ENCODE results near the gene ZNF618. TPM values are rescaled to one million over a fixed set of nuclear protein-coding genes. Genes with fewer than 3 reads are reported as not detected.

ZNF618 gene
- total and polyA plus RNA-seq, 2 experiments from 2014 or later: 12.1 to 22.1 TPM

GRCh38 chr9:113895526-113895925 is 19.4 kb downstream of the ZNF618 start:
- Histone ChIP-seq H3K79me2 (replicated peaks; ENCODE audit: insufficient read depth) (peaks cover 80% of the 10 kb centered on the region), H3F3A (replicated peaks; ENCODE audit: low read depth) (no peaks in the 10 kb centered on the region), H3K4me3 (no peak overlapping the region), H3K27ac (ENCODE audit: low read depth) (no peak overlapping the region), H4K20me1 (replicated peaks; ENCODE audit: insufficient read depth) (peaks cover 12% of the 10 kb centered on the region), H3K4me2 (no peak overlapping the region), H3K4me1 (ENCODE audit: insufficient read depth) (no peaks in the 10 kb centered on the region), H3K9me2 (ENCODE audit: insufficient read depth) (no peaks in the 10 kb centered on the region), H3K27me3 (ENCODE audit: insufficient read depth) (no peaks in the 10 kb centered on the region), H3K36me3 (ENCODE audit: insufficient read depth) (no peaks in the 10 kb centered on the region), H2AFZ (no peak overlapping the region)
- TF ChIP-seq POLR2AphosphoS5 (IDR thresholded peaks at IDR 0.05; ENCODE audit: low read depth): no peak
- H3K27me3 Mint-ChIP-seq (ENCODE audit: insufficient read depth, low read depth, poor library complexity): peaks cover 2% of the 10 kb centered on the region
- DNase-seq (ENCODE audit: low spot score) (no peak), ATAC-seq (no peak)
- no peak overlapping the region for H3K27ac Mint-ChIP-seq
- peaks cover 3% of the 10 kb centered on the region; the same call in 2 of the 3 replicates for H3K9me3 Mint-ChIP-seq
- peaks cover 22% of the 10 kb centered on the region; the same call in 2 of the 3 replicates for H3K36me3 Mint-ChIP-seq (ENCODE audit: low read depth)
- H3K4me1 Mint-ChIP-seq: no peaks in the 10 kb centered on the region
- H3K4me3 Mint-ChIP-seq: no peak overlapping the region

GRCh38 chr9:113896713-113897112 is 20.6 kb downstream of the ZNF618 start:
- H3F3A ChIP-seq (replicated peaks; ENCODE audit: low read depth): no peaks in the 10 kb centered on the region
- DNase-seq (ENCODE audit: low spot score) (no peak), ATAC-seq (no peak)
- H4K20me1 ChIP-seq (replicated peaks; ENCODE audit: insufficient read depth): peaks cover 12% of the 10 kb centered on the region
- no peak overlapping the region for H3K4me3 ChIP-seq
- H3K4me3 Mint-ChIP-seq: no peak overlapping the region
- no peaks in the 10 kb centered on the region for H3K27me3 ChIP-seq (ENCODE audit: insufficient read depth)
- H3K4me1 ChIP-seq (ENCODE audit: insufficient read depth): no peaks in the 10 kb centered on the region
- H3K36me3 Mint-ChIP-seq (ENCODE audit: low read depth): peaks cover 13% of the 10 kb centered on the region; the same call in 2 of the 3 replicates
- no peaks in the 10 kb centered on the region for H3K36me3 ChIP-seq (ENCODE audit: insufficient read depth)
- TF ChIP-seq CREB1 (CRISPR knock-in tag; IDR thresholded peaks at IDR 0.05; ENCODE audit: low read depth) (no peak), ZNF114 (CRISPR knock-in tag; IDR thresholded peaks at IDR 0.05) (no peak), EZH2phosphoT487 (IDR thresholded peaks at IDR 0.05; ENCODE audit: unreplicated experiment) (no peak), ZNF331 (CRISPR knock-in tag; IDR thresholded peaks at IDR 0.05; ENCODE audit: low read depth) (no peak), CTCF (conservative IDR thresholded peaks at IDR 0.05; ENCODE audit: low read depth in 2 of 2) (no peak), EZH2 (IDR thresholded peaks at IDR 0.05; ENCODE audit: low read depth, unreplicated experiment) (no peak), NANOG (IDR thresholded peaks at IDR 0.05; ENCODE audit: borderline replicate concordance) (no peak), POLR2AphosphoS5 (IDR thresholded peaks at IDR 0.05; ENCODE audit: low read depth) (no peak), JUNB (IDR thresholded peaks at IDR 0.05; ENCODE audit: unreplicated experiment) (no peak)
- TF ChIP-seq, protein P1, sequence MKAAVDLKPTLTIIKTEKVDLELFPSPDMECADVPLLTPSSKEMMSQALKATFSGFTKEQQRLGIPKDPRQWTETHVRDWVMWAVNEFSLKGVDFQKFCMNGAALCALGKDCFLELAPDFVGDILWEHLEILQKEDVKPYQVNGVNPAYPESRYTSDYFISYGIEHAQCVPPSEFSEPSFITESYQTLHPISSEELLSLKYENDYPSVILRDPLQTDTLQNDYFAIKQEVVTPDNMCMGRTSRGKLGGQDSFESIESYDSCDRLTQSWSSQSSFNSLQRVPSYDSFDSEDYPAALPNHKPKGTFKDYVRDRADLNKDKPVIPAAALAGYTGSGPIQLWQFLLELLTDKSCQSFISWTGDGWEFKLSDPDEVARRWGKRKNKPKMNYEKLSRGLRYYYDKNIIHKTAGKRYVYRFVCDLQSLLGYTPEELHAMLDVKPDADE (IDR thresholded peaks at IDR 0.05): no peak
- no peak overlapping the region for H3K27ac Mint-ChIP-seq
- no peaks in the 10 kb centered on the region for H3K9me2 ChIP-seq (ENCODE audit: insufficient read depth)
- no peak overlapping the region for H2AFZ ChIP-seq
- no peaks in the 10 kb centered on the region; the same call in 2 of the 3 replicates for H3K9me3 Mint-ChIP-seq
- no peak overlapping the region for H3K4me2 ChIP-seq
- H3K79me2 ChIP-seq (replicated peaks; ENCODE audit: insufficient read depth): peaks cover 74% of the 10 kb centered on the region
- peaks cover under 1% of the 10 kb centered on the region; the same call in 1 of the 3 replicates for H3K4me1 Mint-ChIP-seq
- H3K27me3 Mint-ChIP-seq (ENCODE audit: insufficient read depth, low read depth, poor library complexity): peaks cover 2% of the 10 kb centered on the region
- no peak overlapping the region for H3K27ac ChIP-seq (ENCODE audit: low read depth)
